Mesothelial cell of epicardium (in vitro differentiated cells): ENCODE measurements around the gene KRT14. TPM values are rescaled to one million over a fixed set of nuclear protein-coding genes. Genes with fewer than 3 reads are reported as not detected.
"Not testable (repeated sequence)": the region's sequence is repeated elsewhere in the genome, so short reads cannot be mapped to it uniquely, and the experiment has no call there.

Experiments used
- DNase-seq, 2 experiments: peaks; one replicate each; pipeline ENCODE4 v3.0.0; 2021; ENCODE audit warnings: low spot score in 2 of 2; ENCODE audit not compliant: unreplicated experiment in 2 of 2
- H3K27ac Mint-ChIP-seq: 2 replicates; pipeline ENCODE4 v1.8.0; 2021; ENCODE audit warnings: mixed read lengths
- H3K27me3 Mint-ChIP-seq: 2 replicates; pipeline ENCODE4 v1.8.0; 2021; ENCODE audit warnings: low read depth, mixed read lengths
- H3K36me3 Mint-ChIP-seq: 2 replicates; pipeline ENCODE4 v1.8.0; 2021; ENCODE audit warnings: mixed read lengths
- H3K4me1 Mint-ChIP-seq: 2 replicates; pipeline ENCODE4 v1.8.0; 2021; ENCODE audit warnings: mixed read lengths
- H3K4me3 Mint-ChIP-seq: 2 replicates; pipeline ENCODE4 v1.8.0; 2021; ENCODE audit warnings: mild to moderate bottlenecking, moderate library complexity, mixed read lengths
- H3K9me3 Mint-ChIP-seq: 2 replicates; pipeline ENCODE4 v1.8.0; 2021; ENCODE audit warnings: mixed read lengths
- total RNA-seq: library from RNA; stranded (reverse); gene quantifications from 3 replicates; pipeline ENCODE4 v1.2.1, GENCODE V29; 2021
- TF ChIP-seq, protein P1 (sequence below): fragments of 200-600 bp; sonication (generic); IDR thresholded peaks from one replicate; pipeline ENCODE4 v1.5.0; 2021; ENCODE audit warnings: antibody characterized with exemption; ENCODE audit not compliant: unreplicated experiment

Gene KRT14
- total RNA-seq, 1 donor from 2014 or later = not detected

DNA sequence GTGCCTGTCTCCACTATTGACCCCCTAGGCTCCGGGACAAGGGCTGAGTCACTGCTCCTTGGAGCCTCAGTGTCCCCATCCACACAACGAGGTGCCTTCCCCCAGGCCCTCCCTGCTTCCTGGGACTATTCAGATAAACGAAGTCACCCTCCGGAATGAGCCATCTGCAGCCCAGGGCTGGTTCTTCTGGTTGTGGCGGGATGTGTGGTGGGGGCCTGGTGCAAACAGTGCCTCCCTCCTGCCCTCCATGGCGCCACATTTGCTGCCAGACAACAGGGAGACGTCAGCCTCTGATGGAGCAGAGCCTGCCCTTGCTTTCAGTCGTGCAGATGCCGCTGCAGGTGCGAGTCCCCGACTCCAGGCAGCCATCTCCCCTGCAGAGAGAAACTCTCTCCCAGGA lies 31.0 kb upstream of the KRT14 start:
- Mint-ChIP-seq H3K4me3 (no peak overlapping the region), H3K27ac (no peak overlapping the region), H3K36me3 (peaks cover 10% of the 10 kb centered on the region), H3K27me3 (no peaks in the 10 kb centered on the region), H3K9me3 (no peaks in the 10 kb centered on the region), H3K4me1 (peaks cover 52% of the 10 kb centered on the region)
- TF ChIP-seq, protein P1, sequence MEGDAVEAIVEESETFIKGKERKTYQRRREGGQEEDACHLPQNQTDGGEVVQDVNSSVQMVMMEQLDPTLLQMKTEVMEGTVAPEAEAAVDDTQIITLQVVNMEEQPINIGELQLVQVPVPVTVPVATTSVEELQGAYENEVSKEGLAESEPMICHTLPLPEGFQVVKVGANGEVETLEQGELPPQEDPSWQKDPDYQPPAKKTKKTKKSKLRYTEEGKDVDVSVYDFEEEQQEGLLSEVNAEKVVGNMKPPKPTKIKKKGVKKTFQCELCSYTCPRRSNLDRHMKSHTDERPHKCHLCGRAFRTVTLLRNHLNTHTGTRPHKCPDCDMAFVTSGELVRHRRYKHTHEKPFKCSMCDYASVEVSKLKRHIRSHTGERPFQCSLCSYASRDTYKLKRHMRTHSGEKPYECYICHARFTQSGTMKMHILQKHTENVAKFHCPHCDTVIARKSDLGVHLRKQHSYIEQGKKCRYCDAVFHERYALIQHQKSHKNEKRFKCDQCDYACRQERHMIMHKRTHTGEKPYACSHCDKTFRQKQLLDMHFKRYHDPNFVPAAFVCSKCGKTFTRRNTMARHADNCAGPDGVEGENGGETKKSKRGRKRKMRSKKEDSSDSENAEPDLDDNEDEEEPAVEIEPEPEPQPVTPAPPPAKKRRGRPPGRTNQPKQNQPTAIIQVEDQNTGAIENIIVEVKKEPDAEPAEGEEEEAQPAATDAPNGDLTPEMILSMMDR = no peak
- no peak for DNase-seq

DNA sequence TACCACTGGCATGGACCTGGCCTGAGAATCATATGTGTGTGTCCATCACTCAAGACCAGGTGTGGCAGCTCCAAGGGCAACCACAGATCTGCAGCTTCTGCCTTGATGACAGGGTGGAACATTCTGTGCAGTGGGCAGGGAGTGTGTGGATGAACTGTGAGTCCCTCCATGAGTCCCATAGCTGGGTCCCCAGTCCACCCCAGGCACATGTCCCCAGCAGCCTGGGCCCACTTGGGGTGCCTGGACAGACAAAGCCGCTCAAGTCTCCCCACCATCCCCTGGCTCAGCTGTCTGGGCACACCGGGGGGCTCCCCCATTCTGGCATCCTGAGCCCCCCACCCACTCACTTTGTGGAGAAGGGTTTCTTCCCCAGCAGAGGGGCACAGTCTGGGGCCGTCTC lies 30.4 kb upstream of the KRT14 start:
- peaks cover 46% of the 10 kb centered on the region for H3K4me1 Mint-ChIP-seq
- no peaks in the 10 kb centered on the region for H3K27me3 Mint-ChIP-seq
- H3K9me3 Mint-ChIP-seq = no peaks in the 10 kb centered on the region
- no peak for DNase-seq
- H3K36me3 Mint-ChIP-seq = peaks cover 10% of the 10 kb centered on the region
- H3K27ac Mint-ChIP-seq = no peak overlapping the region
- TF ChIP-seq, protein P1 = no peak
- no peak overlapping the region for H3K4me3 Mint-ChIP-seq

DNA sequence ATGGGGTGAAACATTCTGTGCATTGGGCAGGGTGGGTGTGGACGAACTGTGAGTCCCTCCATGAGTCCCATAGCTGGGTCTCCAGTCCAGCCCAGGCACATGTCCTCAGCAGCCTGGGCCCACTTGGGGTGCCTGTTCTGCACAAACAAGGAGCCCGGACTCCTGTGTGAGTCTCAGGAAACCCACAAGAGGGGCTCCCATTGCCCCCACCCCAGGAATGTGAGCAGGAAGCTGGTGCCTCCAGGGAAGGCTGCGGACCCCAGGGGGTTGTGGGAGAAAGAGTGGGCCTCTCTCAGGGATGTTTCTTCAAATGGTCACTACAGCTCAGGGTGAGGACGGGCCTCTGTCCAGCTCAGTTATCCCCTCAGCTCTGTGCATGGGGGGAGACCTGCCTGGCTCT lies 29.8 kb upstream of the KRT14 start:
- DNase-seq, H3K4me3 Mint-ChIP-seq: not testable (repeated sequence)

DNA sequence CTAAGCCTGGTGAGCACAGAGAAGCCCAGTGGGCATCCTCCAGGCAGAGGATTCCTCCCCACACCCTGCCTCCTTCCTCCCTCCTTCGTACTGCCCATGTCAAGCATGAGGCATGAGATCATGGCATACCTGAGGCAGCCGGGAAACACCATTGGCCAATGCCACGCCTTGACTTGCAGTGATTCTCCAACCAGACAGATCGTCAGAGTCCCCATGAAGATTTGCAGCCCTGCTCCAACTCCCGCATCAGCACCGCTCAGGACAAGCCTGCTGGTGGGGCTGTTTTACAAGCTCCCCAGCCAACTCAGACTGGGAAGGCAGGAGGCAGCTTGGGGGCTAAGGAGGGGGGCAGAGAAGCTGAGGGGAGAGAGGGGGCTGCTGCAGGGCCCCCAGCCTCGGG lies 28.8 kb upstream of the KRT14 start:
- no peak for DNase-seq
- H3K27ac Mint-ChIP-seq = peak overlapping the region; percentile 47
- H3K4me1 Mint-ChIP-seq = peaks cover 32% of the 10 kb centered on the region
- TF ChIP-seq, protein P1 = no peak
- no peak overlapping the region for H3K4me3 Mint-ChIP-seq
- peaks cover 6% of the 10 kb centered on the region for H3K36me3 Mint-ChIP-seq
- H3K9me3 Mint-ChIP-seq = no peaks in the 10 kb centered on the region
- peaks cover 3% of the 10 kb centered on the region for H3K27me3 Mint-ChIP-seq

More for the DNA sequence above, 29.8 kb upstream of the KRT14 start:
- H3K36me3 Mint-ChIP-seq, H3K9me3 Mint-ChIP-seq, H3K27ac Mint-ChIP-seq, H3K27me3 Mint-ChIP-seq: not testable (repeated sequence)
- H3K4me1 Mint-ChIP-seq = peaks cover 41% of the 10 kb centered on the region

DNA sequence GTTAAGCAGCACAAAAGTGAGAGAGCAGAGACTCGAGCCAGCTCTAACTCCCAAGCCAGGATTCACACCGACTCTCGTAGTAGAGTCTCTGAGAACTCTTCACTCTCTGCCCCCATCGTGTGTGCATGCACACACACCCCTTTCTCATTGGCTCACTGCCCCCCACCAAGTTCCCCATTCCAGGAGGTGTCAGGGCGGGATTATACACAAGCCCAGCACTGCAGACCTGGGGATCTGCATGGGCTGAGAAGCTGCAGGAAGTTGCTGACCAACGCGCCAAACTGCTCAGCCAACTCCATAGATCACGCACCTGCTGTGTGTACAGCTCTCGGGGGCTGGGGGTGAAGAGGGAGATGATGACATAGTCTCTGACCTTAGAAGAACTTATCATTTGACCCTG lies 28.1 kb upstream of the KRT14 start:
- not testable (repeated sequence) for H3K27me3 Mint-ChIP-seq, DNase-seq, H3K9me3 Mint-ChIP-seq, H3K4me3 Mint-ChIP-seq, H3K27ac Mint-ChIP-seq, H3K36me3 Mint-ChIP-seq
- H3K4me1 Mint-ChIP-seq = peaks cover 26% of the 10 kb centered on the region

DNA sequence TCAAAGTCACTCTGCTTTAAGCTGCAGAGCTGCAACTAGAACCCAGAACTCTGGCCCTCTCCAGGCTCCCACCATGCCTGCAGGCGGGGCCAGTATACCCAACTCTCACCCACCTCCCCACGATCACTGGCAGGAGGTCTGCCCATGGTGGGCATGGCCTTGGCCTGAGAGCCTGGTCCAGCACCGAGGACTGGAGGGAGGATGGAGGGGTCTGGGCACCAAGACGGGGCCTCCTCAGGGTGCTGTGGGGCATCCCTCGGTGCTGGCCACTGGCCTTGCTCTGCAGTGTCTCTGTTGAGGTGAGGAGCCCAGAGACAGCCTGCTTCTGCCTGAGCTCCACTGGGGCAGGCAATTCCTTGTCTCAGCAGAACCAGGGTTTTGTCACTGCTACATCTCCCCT lies 27.4 kb upstream of the KRT14 start:
- peaks cover 22% of the 10 kb centered on the region for H3K4me1 Mint-ChIP-seq
- peaks cover 5% of the 10 kb centered on the region for H3K27me3 Mint-ChIP-seq
- H3K36me3 Mint-ChIP-seq = no peaks in the 10 kb centered on the region
- no peak overlapping the region for H3K27ac Mint-ChIP-seq
- H3K9me3 Mint-ChIP-seq = no peaks in the 10 kb centered on the region
- TF ChIP-seq, protein P1 = no peak
- H3K4me3 Mint-ChIP-seq = no peak overlapping the region
- no peak for DNase-seq

DNA sequence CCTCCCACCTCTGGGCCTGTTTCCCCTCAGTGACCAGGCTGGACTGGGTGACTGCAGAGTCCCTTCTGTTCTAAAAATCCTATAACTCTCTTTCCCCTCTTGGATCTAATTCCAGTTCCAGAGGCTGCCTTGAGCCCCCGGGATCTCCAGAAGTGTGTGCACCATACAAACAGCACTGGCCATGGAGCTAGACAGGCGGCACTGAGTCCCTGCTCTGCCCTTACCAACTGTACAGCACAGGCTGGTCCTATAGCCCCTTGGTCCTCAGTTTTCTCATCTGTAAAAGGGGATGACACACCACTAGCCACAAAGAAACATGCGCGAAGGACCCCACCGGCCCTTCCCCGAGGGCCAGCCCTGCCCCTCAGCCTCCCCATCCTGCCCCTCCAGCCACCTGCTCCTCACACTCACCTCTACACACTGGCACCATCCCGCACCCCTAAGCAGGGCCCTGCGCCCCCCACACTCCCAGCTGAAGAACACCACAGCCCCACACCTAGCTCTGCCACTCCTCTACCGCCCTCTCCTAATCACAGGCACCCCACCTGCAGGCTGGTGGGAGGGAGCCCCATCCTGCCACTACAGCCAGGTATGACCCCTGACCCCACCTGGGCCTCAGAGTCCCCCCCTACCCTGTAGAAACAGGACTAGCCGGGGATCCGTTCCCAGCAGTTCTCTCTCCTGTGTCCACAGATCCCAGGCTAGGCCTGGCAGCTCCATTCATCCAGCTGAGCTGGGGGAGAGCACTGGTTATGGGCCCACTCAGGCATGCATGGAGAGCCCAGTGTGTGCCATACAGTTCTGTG lies 26.8 kb upstream of the KRT14 start:
- no peak for DNase-seq
- Mint-ChIP-seq H3K9me3 (no peaks in the 10 kb centered on the region), H3K4me3 (no peak overlapping the region), H3K36me3 (no peaks in the 10 kb centered on the region), H3K27me3 (peaks cover 5% of the 10 kb centered on the region), H3K4me1 (peaks cover 19% of the 10 kb centered on the region), H3K27ac (no peak overlapping the region)
- TF ChIP-seq, protein P1 = no peak

DNA sequence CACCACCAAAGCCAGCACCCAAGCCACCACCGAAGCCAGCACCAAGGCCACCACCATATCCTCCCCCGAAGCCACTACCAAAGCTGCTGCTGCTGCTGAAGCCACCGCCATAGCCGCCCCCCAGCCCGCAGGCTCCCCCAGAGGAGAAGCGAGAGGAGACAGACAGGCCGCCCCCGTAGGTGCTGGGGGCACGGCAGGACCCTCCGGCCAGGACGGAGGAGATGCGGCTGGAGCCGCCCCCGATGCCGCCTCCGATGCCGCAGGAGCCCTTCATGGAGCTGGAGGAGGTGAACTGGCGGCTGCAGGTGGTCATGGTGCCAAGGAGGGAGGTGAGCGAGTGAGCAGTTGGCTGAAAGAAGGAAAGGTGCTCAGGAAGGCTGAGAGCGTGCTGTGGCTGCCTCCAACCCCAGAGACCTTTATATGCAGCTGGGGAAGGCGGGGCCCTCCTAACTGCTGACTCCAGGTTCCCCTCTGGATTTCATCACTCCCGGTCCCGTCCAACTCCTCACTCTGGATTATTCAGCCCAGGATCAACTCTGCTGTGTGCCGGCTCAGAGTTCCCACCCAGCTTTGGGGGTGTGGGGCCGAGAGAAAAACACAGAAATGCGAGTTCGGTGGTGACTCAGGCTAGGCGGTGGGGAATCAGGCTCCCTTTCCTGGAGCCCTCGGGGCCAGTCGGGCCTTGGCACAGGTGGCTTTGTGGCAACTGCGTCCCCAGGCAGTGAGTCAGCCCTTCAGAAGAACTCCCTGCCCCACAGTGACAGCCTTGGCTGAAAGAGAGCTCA lies 25.9 kb upstream of the KRT14 start, which contains the start of gene KRT16:
TSS of gene KRT16 (minus strand) at position 392 of the 785 bp plus-strand sequence. CDS start at position 313, 79 bp downstream.
- DNase-seq, H3K9me3 Mint-ChIP-seq, H3K27ac Mint-ChIP-seq, H3K36me3 Mint-ChIP-seq, H3K4me3 Mint-ChIP-seq, H3K4me1 Mint-ChIP-seq, H3K27me3 Mint-ChIP-seq: not testable (repeated sequence)
